PC-3 (cell line): ENCODE measurements around the gene ADAM22. TPM values are rescaled to one million over a fixed set of nuclear protein-coding genes. Genes with fewer than 3 reads are reported as not detected.

Experiments used
- ATAC-seq: fragments of 200-7000 bp; cut with Tn5 transposase; 2 replicates; pipeline ENCODE4 v1.9.1; 2020; ENCODE audit warnings: mild to moderate bottlenecking, moderate library complexity
- BruUV-seq: library from RNA; stranded (reverse); fragments of 400-500 nt; replicated peaks from 2 replicates; lab custom pipeline; 2021; lab: Mats Ljungman, UMichigan
- CTCF ChIA-PET: fragments of 300-600 bp; sonication (Branson Sonifier 250); formaldehyde crosslinking; loops from one replicate; lab custom pipeline; 2022; ENCODE audit warnings: antibody characterized with exemption; lab: Charles Lee
- POLR2A ChIA-PET: fragments of 300-600 bp; sonication (Branson Sonifier 250); formaldehyde crosslinking; loops from one replicate; lab custom pipeline; 2022; ENCODE audit warnings: antibody characterized with exemption; ENCODE audit not compliant: unreplicated experiment; lab: Charles Lee
- DNase-seq: peaks from one replicate; pipeline ENCODE4 v3.0.0-alpha.2; 2015
- H2AFZ ChIP-seq: fragments of 300-600 bp; sonication (generic); 2 replicates; pipeline ENCODE4 v1.6.0; 2016; ENCODE audit warnings: antibody characterized with exemption, low read length
- H3F3A ChIP-seq: fragments of 300-600 bp; sonication (generic); one replicate; pipeline ENCODE4 v1.6.0; 2017; ENCODE audit warnings: antibody characterized with exemption, low read length, control low read depth, mild to moderate bottlenecking; ENCODE audit not compliant: unreplicated experiment
- H3K27ac ChIP-seq: fragments of 300-600 bp; sonication (generic); 2 replicates; pipeline ENCODE4 v1.5.1; 2016; ENCODE audit warnings: mild to moderate bottlenecking, low read length
- H3K27me3 ChIP-seq: fragments of 300-600 bp; sonication (generic); 2 replicates; pipeline ENCODE4 v1.6.1; 2016; ENCODE audit warnings: low read length, mixed read lengths
- H3K36me3 ChIP-seq: fragments of 300-600 bp; sonication (generic); 2 replicates; pipeline ENCODE4 v1.6.1; 2016; ENCODE audit warnings: low read depth, mixed run types, low read length, mixed read lengths
- H3K4me1 ChIP-seq: fragments of 300-600 bp; sonication (generic); 2 replicates; pipeline ENCODE4 v1.5.1; 2016; ENCODE audit warnings: low read length; ENCODE audit not compliant: insufficient read depth
- H3K4me2 ChIP-seq: fragments of 300-600 bp; sonication (generic); 2 replicates; pipeline ENCODE4 v1.6.0; 2016; ENCODE audit warnings: low read length
- H3K4me3 ChIP-seq: fragments of 300-600 bp; sonication (generic); 2 replicates; pipeline ENCODE4 v1.5.1; 2016; ENCODE audit warnings: mild to moderate bottlenecking, low read length, mixed read lengths
- H3K79me2 ChIP-seq: fragments of 300-600 bp; sonication (generic); 2 replicates; pipeline ENCODE4 v1.6.1; 2017; ENCODE audit warnings: low read length, mixed read lengths
- H3K9ac ChIP-seq: fragments of 300-600 bp; sonication (generic); 2 replicates; pipeline ENCODE4 v1.6.0; 2016; ENCODE audit warnings: mild to moderate bottlenecking, low read length
- H3K9me2 ChIP-seq: fragments of 300-600 bp; sonication (generic); replicated peaks from 2 replicates; pipeline ENCODE4 v1.6.1; 2016; ENCODE audit warnings: mixed run types, low read length, mixed read lengths
- H3K9me3 ChIP-seq: fragments of 300-600 bp; sonication (generic); 2 replicates; pipeline ENCODE4 v1.6.1; 2016; ENCODE audit warnings: low read length, mixed read lengths
- H4K20me1 ChIP-seq: fragments of 300-600 bp; sonication (generic); 2 replicates; pipeline ENCODE4 v1.6.1; 2016; ENCODE audit warnings: low read length, mixed read lengths
- CTCF ChIP-seq: fragments of 300-600 bp; sonication (generic); conservative IDR thresholded peaks from 2 replicates; pipeline ENCODE4 v1.5.1; 2017; ENCODE audit warnings: antibody characterized with exemption, low read depth, mild to moderate bottlenecking, low read length
- EZH2 ChIP-seq: fragments of 300-600 bp; sonication (generic); IDR thresholded peaks from one replicate; pipeline ENCODE4 v1.6.1; 2017; ENCODE audit warnings: antibody characterized with exemption, mild to moderate bottlenecking, low read length; ENCODE audit not compliant: unreplicated experiment
- EZH2phosphoT487 ChIP-seq: fragments of 300-600 bp; sonication (generic); IDR thresholded peaks from 2 replicates; pipeline ENCODE4 v1.6.1; 2018; ENCODE audit warnings: mild to moderate bottlenecking, antibody characterized with exemption, low read length, borderline replicate concordance
- intact Hi-C: fragments of 100-400 bp; cut with micrococcal nuclease; formaldehyde crosslinking; loops from 2 replicates; pipeline ENCODE4 v1.9.0; 2023
- total RNA-seq: library from RNA; depleted of rRNA; stranded (reverse); fragments of >200 nt; gene quantifications from 2 replicates; pipeline ENCODE4 v1.2.3, GENCODE V29; 2014

Gene ADAM22
- total RNA-seq, 1 experiment from 2014 or later = 4.4 TPM

GRCh38 chr7:88127637-88128290, 193.7 kb downstream of the ADAM22 start:
- Histone ChIP-seq H3F3A (no peaks in the 10 kb centered on the region), H4K20me1 (no peaks in the 10 kb centered on the region), H3K9me3 (no peaks in the 10 kb centered on the region), H3K27me3 (no peaks in the 10 kb centered on the region), H3K9me2 (no peaks in the 10 kb centered on the region), H3K4me1 (no peaks in the 10 kb centered on the region), H2AFZ (no peak overlapping the region), H3K79me2 (no peaks in the 10 kb centered on the region), H3K4me3 (no peak overlapping the region), H3K27ac (no peak overlapping the region), H3K36me3 (no peaks in the 10 kb centered on the region), H3K9ac (no peak overlapping the region), H3K4me2 (no peak overlapping the region)
- no TSS peak for BruUV-seq
- POLR2A ChIA-PET = no interaction called here
- intact Hi-C loops = no loop called here
- TF ChIP-seq EZH2 = no peak
- TF ChIP-seq EZH2phosphoT487 = no peak
- no peak for TF ChIP-seq CTCF
- CTCF ChIA-PET = no interaction called here
- DNase-seq = no peak
- no peak for ATAC-seq

- no peaks in the 10 kb centered on the region for H3F3A ChIP-seq
- CTCF ChIA-PET = no interaction called here
- no peak overlapping the region for H2AFZ ChIP-seq
- H3K27ac ChIP-seq = no peak overlapping the region
- no peak overlapping the region for H3K9ac ChIP-seq
- no peaks in the 10 kb centered on the region for H3K4me1 ChIP-seq
- TF ChIP-seq CTCF (no peak), EZH2phosphoT487 (no peak), EZH2 (no peak)
- intact Hi-C loops = no loop called here
- BruUV-seq = no TSS peak
- POLR2A ChIA-PET = no interaction called here
- DNase-seq (no peak), ATAC-seq (no peak)
- H3K4me2 ChIP-seq = no peak overlapping the region
- no peaks in the 10 kb centered on the region for H4K20me1 ChIP-seq
- no peaks in the 10 kb centered on the region for H3K79me2 ChIP-seq
- no peaks in the 10 kb centered on the region for H3K36me3 ChIP-seq
- no peaks in the 10 kb centered on the region for H3K9me3 ChIP-seq
- no peaks in the 10 kb centered on the region for H3K27me3 ChIP-seq
- no peak overlapping the region for H3K4me3 ChIP-seq
- no peaks in the 10 kb centered on the region for H3K9me2 ChIP-seq
Measured at GRCh38 chr7:88132725-88133124, 198.7 kb downstream of the ADAM22 start.

GRCh38 chr7:88140947-88141346, 206.9 kb downstream of the ADAM22 start:
- H3K9me3 ChIP-seq = no peaks in the 10 kb centered on the region
- H3K4me3 ChIP-seq = no peak overlapping the region
- no peaks in the 10 kb centered on the region for H3K9me2 ChIP-seq
- ATAC-seq (peak; percentile 45), DNase-seq (peak; percentile 52)
- no peak overlapping the region for H3K27ac ChIP-seq
- no peaks in the 10 kb centered on the region for H4K20me1 ChIP-seq
- no peaks in the 10 kb centered on the region for H3K27me3 ChIP-seq
- peak overlapping the region; percentile 41; the same call in 1 of the 2 replicates for H3K4me2 ChIP-seq
- no peak overlapping the region for H2AFZ ChIP-seq
- BruUV-seq = no TSS peak
- ChIA-PET POLR2A (no interaction called here), CTCF (interaction anchor here (1.7 kb wide), 1 partner anchor 29 kb away, joined by 8 read pairs; no protein-coding TSS in a partner anchor)
- H3K79me2 ChIP-seq = no peaks in the 10 kb centered on the region
- H3K9ac ChIP-seq = no peak overlapping the region
- H3K36me3 ChIP-seq = no peaks in the 10 kb centered on the region
- no peaks in the 10 kb centered on the region for H3F3A ChIP-seq
- peaks cover 6% of the 10 kb centered on the region; the same call in 1 of the 2 replicates for H3K4me1 ChIP-seq
- no peak for TF ChIP-seq CTCF
- TF ChIP-seq EZH2 = no peak
- no peak for TF ChIP-seq EZH2phosphoT487
- intact Hi-C loops = no loop called here
